Measurements from ENCODE around the gene APOD. TPM values are rescaled to one million over a fixed set of nuclear protein-coding genes. Genes with fewer than 3 reads are reported as not detected.
A peak's percentile ranks its signal among the peaks of the same experiment; 100 is the strongest.
"Not testable (repeated sequence)": the region's sequence is repeated elsewhere in the genome, so short reads cannot be mapped to it uniquely, and the experiment has no call there.

Gene APOD
- total RNA-seq, 1 donor from 2014 or later, result 236 TPM

DNA sequence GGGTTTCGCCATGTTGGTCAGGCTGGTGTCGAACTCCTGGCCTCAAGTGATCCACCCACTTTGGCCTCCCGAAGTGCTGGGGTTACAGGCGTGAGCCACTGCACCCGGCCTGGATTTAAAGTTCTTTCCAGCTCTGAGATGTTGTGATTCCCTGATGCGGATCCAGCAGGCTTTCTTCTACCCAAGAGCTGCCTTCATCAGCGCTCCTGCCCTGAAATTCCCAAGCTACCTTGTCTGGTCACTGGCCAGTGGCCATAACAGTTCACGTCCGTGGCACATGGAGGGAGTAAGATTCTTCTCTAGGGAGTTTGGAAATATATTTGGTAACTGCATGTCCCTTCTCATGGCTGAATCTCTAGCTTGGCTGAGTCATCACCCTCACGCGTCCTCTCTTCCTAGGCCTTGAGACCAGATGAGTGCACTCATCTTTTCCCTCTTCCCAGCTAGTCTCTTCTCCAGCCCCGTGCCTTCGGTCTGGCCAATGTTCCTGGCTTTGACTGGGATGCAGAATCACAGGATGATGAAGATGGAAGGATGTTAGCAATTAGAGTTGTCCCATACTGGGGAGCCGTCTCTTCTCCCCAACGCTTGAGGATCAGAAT is 29.8 kb upstream of the APOD start:
- Histone ChIP-seq H3K4me3 (no peak overlapping the region), H3K36me3 (no peaks in the 10 kb centered on the region), H3K9me3 (no peaks in the 10 kb centered on the region), H3K27ac (no peak overlapping the region), H3K4me1 (no peaks in the 10 kb centered on the region), H3K27me3 (no peaks in the 10 kb centered on the region)
- TF ChIP-seq, protein P1, sequence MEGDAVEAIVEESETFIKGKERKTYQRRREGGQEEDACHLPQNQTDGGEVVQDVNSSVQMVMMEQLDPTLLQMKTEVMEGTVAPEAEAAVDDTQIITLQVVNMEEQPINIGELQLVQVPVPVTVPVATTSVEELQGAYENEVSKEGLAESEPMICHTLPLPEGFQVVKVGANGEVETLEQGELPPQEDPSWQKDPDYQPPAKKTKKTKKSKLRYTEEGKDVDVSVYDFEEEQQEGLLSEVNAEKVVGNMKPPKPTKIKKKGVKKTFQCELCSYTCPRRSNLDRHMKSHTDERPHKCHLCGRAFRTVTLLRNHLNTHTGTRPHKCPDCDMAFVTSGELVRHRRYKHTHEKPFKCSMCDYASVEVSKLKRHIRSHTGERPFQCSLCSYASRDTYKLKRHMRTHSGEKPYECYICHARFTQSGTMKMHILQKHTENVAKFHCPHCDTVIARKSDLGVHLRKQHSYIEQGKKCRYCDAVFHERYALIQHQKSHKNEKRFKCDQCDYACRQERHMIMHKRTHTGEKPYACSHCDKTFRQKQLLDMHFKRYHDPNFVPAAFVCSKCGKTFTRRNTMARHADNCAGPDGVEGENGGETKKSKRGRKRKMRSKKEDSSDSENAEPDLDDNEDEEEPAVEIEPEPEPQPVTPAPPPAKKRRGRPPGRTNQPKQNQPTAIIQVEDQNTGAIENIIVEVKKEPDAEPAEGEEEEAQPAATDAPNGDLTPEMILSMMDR (IDR thresholded peaks at IDR 0.05), result no peak
- DNase-seq (ENCODE audit: low spot score in 2 of 2), result peak in 1 of 2 donors; percentile 48
- intact Hi-C loops (cut with DNase I), result no loop called here

DNA sequence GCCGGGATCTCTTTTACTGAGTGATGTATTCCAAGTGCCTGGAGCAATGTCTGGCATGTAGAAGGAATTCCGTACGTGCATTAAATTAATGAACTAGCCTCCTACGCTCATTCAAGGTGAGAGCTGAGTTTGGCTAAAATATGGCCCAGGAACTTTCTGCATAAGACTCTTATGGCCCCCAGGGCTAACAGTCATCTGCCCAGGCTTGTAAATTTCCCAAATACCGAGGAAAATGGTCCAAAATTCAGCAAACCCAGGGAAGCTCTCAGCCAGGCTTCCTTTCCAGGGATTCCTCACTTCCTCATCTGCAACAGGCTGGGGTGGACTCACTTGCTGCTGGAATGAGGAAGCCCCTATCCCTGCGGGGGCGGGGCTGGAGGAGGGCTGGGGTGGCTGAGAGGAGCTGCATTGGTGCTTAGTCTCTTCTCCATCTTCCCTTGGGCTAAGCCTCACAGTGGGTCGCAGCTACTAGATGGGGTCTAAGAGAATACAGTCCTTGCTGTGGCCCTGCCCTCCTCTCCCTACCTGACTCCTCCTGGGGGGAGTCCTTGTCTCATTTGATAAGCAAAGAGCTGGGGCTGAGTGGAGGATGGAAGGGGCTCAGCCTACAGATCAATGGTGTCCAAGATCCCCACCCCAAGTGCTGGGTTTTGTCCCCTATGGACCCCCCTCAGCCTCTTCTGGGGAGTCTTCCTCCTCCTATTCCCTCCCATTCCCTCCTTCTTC is 28.5 kb upstream of the APOD start:
- Histone ChIP-seq H3K27me3 (no peaks in the 10 kb centered on the region), H3K4me1 (no peaks in the 10 kb centered on the region), H3K36me3 (no peaks in the 10 kb centered on the region), H3K27ac (no peak overlapping the region), H3K9me3 (no peaks in the 10 kb centered on the region), H3K4me3 (no peak overlapping the region)
- peak in 1 of 2 donors; percentile 62 for DNase-seq (ENCODE audit: low spot score in 2 of 2)
- intact Hi-C loops (cut with DNase I), result no loop called here
- TF ChIP-seq, protein P1 (IDR thresholded peaks at IDR 0.05), result no peak

DNA sequence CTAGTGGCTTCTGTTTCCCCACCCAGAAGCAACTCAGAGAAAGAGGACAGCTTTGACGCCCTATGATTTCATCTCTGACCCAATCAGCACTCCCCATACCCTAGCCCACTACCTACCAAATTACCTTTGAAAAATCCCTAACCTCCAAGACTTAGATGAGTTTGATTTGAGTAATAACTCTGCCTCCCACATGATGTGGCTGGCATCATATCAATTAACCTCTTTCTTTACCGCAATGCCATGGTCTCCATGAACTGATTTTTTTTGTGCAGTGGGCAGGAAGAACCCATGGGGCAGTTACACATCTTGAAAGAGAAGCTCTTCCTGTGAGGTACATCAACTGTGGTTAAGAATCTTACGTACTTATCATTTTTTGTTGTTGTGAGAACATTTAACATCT is 25.5 kb upstream of the APOD start:
- TF ChIP-seq, protein P1 (IDR thresholded peaks at IDR 0.05), result no peak
- Histone ChIP-seq H3K27me3 (no peaks in the 10 kb centered on the region), H3K4me1 (no peaks in the 10 kb centered on the region), H3K36me3 (no peaks in the 10 kb centered on the region), H3K27ac (no peak overlapping the region), H3K9me3 (no peaks in the 10 kb centered on the region), H3K4me3 (no peak overlapping the region)
- intact Hi-C loops (cut with DNase I), result no loop called here
- peak in 1 of 2 donors; percentile 24 for DNase-seq (ENCODE audit: low spot score in 2 of 2)

DNA sequence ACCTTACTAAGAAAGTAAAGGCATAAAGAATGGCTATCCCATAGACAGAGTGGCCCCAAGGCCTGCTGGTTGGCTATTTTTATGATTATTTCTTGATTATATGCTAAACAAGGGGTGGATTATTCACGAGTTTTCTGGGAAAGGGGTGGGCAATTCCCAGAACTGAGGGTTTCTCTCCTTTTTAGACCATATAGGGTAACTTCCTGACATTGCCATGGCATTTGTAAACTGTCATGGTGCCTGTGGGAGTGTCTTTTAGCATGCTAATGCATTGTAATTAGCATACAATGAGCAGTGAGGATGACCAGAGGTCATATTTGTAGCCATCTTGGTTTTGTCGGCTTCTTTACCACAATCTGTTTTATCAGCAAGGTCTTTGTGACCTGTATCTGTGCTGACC is 18.0 kb upstream of the APOD start:
- peak in 1 of 2 donors; percentile 3 for DNase-seq (ENCODE audit: low spot score in 2 of 2)
- intact Hi-C loops (cut with DNase I); H3K4me1 ChIP-seq; H3K36me3 ChIP-seq; H3K4me3 ChIP-seq; H3K9me3 ChIP-seq; H3K27ac ChIP-seq; H3K27me3 ChIP-seq: not testable (repeated sequence)

DNA sequence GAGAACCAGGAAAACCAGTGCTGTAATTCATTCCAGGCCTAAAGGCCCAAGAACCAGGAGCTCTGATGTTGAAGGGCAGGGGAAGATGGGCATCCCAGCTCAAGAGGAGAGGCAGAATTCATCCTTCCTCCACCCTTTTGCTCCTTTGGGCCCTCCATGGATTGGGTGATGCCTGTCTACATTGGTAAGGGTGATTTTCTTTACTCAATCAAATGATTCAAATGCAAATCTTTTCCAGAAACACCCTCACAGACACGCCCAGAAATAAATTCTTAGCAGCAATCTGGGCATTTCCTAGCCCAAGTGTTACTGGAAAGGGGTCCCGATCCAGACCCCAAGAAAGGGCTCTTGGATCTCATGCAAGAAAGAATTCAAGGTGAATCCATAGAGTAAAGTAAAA is 17.6 kb upstream of the APOD start:
- H3K4me3 ChIP-seq, result no peak overlapping the region
- intact Hi-C loops (cut with DNase I), result no loop called here
- H3K36me3 ChIP-seq, result no peaks in the 10 kb centered on the region
- DNase-seq (ENCODE audit: low spot score in 2 of 2), result peak in 1 of 2 donors; percentile 0
- H3K27ac ChIP-seq, result no peak overlapping the region
- no peaks in the 10 kb centered on the region for H3K27me3 ChIP-seq
- TF ChIP-seq, protein P1 (IDR thresholded peaks at IDR 0.05), result no peak
- no peaks in the 10 kb centered on the region for H3K9me3 ChIP-seq
- no peaks in the 10 kb centered on the region for H3K4me1 ChIP-seq

DNA sequence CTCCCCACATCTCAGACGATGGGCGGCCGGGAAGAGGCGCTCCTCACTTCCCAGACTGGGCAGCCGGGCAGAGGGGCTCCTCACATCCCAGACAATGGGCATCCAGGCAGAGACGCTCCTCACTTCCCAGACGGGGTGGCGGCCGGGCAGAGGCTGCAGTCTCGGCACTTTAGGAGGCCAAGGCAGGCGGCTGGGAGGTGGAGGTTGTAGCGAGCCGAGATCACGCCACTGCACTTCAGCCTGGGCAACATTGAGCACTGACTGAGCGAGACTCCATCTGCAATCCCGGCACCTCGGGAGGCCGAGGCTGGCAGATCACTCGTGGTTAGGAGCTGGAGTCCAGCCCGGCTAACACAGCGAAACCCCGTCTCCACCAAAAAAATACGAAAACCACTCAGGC is 16.2 kb upstream of the APOD start:
- H3K36me3 ChIP-seq; H3K9me3 ChIP-seq; H3K4me3 ChIP-seq; H3K4me1 ChIP-seq; intact Hi-C loops (cut with DNase I); H3K27me3 ChIP-seq; H3K27ac ChIP-seq: not testable (repeated sequence)
- peak in 1 of 2 donors; percentile 15 for DNase-seq (ENCODE audit: low spot score in 2 of 2)

DNA sequence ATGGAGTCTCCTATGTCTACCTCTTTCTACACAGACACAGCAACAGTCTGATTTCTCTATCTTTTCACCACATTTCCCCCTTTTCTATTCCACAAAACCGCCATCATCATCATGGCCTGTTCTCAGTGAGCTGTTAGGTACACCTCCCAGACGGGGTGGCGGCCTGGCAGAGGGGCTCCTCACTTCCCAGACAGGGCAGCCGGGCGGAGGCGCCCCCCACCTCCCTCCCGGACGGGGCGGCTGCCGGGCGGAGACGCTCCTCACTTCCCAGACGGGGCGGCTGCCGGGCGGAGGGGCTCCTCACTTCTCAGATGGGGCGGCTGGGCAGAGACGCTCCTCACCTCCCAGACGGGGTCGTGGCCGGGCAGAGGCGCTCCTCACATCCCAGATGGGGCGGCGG is 15.8 kb upstream of the APOD start:
- H3K27ac ChIP-seq; H3K36me3 ChIP-seq; H3K27me3 ChIP-seq; H3K4me1 ChIP-seq; intact Hi-C loops (cut with DNase I); H3K9me3 ChIP-seq; H3K4me3 ChIP-seq: not testable (repeated sequence)
- peak in 1 of 2 donors; percentile 25 for DNase-seq (ENCODE audit: low spot score in 2 of 2)

Measured in ascending aorta (tissue), 2 donors.